Ecto neural progenitor cell (in vitro differentiated cells): Measurements from ENCODE around the gene RIPOR2.
A peak's percentile ranks its signal among the peaks of the same experiment; 100 is the strongest.

Experiments
- DNase-seq: peaks from one replicate; pipeline ENCODE4 v3.0.0-alpha.2; 2018; ENCODE audit warnings: low spot score

Gene RIPOR2

GRCh38 chr6:24935366-24936152 lies at the start of gene RIPOR2:
Gene RIPOR2, minus strand, starts transcription at chr6:24935960. Its CDS starts 62 bp downstream, at chr6:24935898.
- peak; percentile 62 for DNase-seq

- no peak for DNase-seq
Measured at GRCh38 chr6:24985323-24985722, 49.6 kb upstream of the RIPOR2 start.

- DNase-seq: no peak
Measured at GRCh38 chr6:24982231-24982630, 46.5 kb upstream of the RIPOR2 start.

GRCh38 chr6:24981386-24981760 lies 45.6 kb upstream of the RIPOR2 start:
- no peak for DNase-seq

GRCh38 chr6:24980507-24981385 lies 45.0 kb upstream of the RIPOR2 start:
- DNase-seq: no peak

GRCh38 chr6:24979176-24979575 lies 43.4 kb upstream of the RIPOR2 start:
- DNase-seq: no peak

GRCh38 chr6:24974182-24975171 lies 38.7 kb upstream of the RIPOR2 start:
- DNase-seq: no peak

- no peak for DNase-seq
Measured at GRCh38 chr6:24972311-24972958, 36.7 kb upstream of the RIPOR2 start.

GRCh38 chr6:24971067-24971466 lies 35.3 kb upstream of the RIPOR2 start:
- no peak for DNase-seq

GRCh38 chr6:24969343-24969860 lies 33.6 kb upstream of the RIPOR2 start:
- no peak for DNase-seq

- DNase-seq: no peak
Measured at GRCh38 chr6:24968783-24969182, 33.0 kb upstream of the RIPOR2 start.

GRCh38 chr6:24967211-24967610 lies 31.5 kb upstream of the RIPOR2 start:
- DNase-seq: no peak

- no peak for DNase-seq
Measured at GRCh38 chr6:24966381-24966780, 30.6 kb upstream of the RIPOR2 start.

GRCh38 chr6:24963887-24964570 lies 28.3 kb upstream of the RIPOR2 start:
- DNase-seq: no peak

- no peak for DNase-seq
Measured at GRCh38 chr6:24963339-24963738, 27.6 kb upstream of the RIPOR2 start.

GRCh38 chr6:24961852-24962251 lies 26.1 kb upstream of the RIPOR2 start:
- DNase-seq: no peak

GRCh38 chr6:24960991-24961475 lies 25.3 kb upstream of the RIPOR2 start:
- no peak for DNase-seq

- no peak for DNase-seq
Measured at GRCh38 chr6:24959319-24959718, 23.6 kb upstream of the RIPOR2 start.

- no peak for DNase-seq
Measured at GRCh38 chr6:24957199-24957598, 21.4 kb upstream of the RIPOR2 start.

GRCh38 chr6:24953726-24954125 lies 18.0 kb upstream of the RIPOR2 start:
- no peak for DNase-seq
